ENCODE results near the gene PRRX2.

DNA sequence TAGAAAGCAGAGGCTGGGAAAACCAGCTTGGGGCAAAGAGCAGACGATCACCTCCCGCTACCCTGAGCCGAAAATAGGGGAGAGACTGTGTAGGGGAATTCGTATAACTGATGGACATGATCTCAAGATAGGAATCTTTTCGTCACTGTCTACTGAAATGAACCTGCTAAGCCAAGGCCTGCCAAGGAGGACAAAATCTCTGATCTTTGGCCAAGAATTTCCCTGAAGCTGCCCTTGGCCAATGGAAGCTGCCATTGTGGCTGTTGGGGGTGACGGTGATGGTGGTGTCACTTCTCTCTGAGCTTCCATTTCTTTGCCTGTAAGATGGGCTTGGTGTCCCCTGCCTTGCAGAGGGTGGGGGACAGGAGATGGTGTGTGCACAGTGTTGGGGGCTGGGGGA lies 90.7 kb downstream of the PRRX2 start:
- TF ChIP-seq, protein P1, sequence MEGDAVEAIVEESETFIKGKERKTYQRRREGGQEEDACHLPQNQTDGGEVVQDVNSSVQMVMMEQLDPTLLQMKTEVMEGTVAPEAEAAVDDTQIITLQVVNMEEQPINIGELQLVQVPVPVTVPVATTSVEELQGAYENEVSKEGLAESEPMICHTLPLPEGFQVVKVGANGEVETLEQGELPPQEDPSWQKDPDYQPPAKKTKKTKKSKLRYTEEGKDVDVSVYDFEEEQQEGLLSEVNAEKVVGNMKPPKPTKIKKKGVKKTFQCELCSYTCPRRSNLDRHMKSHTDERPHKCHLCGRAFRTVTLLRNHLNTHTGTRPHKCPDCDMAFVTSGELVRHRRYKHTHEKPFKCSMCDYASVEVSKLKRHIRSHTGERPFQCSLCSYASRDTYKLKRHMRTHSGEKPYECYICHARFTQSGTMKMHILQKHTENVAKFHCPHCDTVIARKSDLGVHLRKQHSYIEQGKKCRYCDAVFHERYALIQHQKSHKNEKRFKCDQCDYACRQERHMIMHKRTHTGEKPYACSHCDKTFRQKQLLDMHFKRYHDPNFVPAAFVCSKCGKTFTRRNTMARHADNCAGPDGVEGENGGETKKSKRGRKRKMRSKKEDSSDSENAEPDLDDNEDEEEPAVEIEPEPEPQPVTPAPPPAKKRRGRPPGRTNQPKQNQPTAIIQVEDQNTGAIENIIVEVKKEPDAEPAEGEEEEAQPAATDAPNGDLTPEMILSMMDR (IDR thresholded peaks at IDR 0.05; ENCODE audit: low read depth, low read length) = no peak
- no peak for TF ChIP-seq EZH2phosphoT487 (IDR thresholded peaks at IDR 0.05; ENCODE audit: low read depth)
